ENCODE measurements around the gene PET117. TPM values are rescaled to one million over a fixed set of nuclear protein-coding genes. Genes with fewer than 3 reads are reported as not detected.
A peak's percentile ranks its signal among the peaks of the same experiment; 100 is the strongest.
"Not testable (repeated sequence)": the region's sequence is repeated elsewhere in the genome, so short reads cannot be mapped to it uniquely, and the experiment has no call there.

PET117 gene, protein sequence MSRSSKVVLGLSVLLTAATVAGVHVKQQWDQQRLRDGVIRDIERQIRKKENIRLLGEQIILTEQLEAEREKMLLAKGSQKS
- total RNA-seq = 10 to 100 TPM; 13.3 to 17.5 TPM
- polyA plus RNA-seq (ENCODE audit: insufficient read depth, low read depth, low replicate concordance) = 14.4 TPM
- long read RNA-seq, donor 1, transcript PET117-201 (2 exons, 1,141 nt) = major isoform, 12 of 12 reads
- long read RNA-seq, donor 1, partial matches to known transcripts = 0 of 12 reads
- long read RNA-seq, donor 1, other reads (novel, unspliced or antisense) = 0 of 12 reads
- long read RNA-seq, donor 2, transcript PET117-201 (2 exons, 1,141 nt) = major isoform, 7 of 7 reads
- long read RNA-seq, donor 2, partial matches to known transcripts = 0 of 7 reads
- long read RNA-seq, donor 2, other reads (novel, unspliced or antisense) = 0 of 7 reads

DNA sequence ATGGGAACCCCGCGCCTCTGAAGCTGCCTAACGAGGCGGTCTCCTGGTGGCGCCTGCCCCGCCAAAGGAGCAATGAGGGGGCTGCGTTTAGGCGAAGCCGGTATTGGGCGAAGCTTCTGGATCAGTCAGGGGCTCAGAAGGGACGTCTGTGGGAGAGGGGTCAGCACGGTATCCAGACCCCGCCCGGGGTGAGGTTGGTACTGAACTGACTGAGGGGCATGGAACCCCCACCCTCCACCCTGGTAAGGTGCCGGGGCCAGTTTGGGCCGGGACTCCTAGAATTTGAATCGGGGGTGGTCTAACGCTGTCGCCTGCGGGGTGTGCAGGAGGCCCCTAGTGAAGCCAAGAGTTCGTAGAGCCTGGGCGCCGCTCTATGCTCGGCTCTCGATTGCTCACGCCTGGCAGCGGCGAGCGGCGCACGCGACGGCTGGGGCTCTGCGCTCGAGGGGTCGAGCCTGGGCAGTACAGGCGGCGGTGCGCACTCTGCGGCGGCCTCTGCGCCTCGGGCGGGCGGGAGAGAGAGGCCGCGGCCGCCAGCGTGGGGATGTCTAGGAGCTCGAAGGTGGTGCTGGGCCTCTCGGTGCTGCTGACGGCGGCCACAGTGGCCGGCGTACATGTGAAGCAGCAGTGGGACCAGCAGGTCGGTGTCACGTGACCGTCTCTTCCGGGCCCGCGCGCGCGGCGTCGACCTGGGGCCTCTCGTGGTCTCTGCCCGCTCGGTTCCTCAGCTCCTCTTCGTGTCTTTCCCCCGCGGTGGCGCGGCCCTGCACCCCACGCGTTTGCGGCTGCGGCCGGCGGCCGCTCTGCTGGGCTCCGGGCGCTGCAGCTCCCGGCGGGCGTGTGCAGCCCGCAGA is at the start of gene PET117, which contains the start of gene KAT14:
Gene PET117, plus strand, starts transcription at position 452 of the 854 bp plus-strand sequence. Its CDS starts 93 bp downstream, at position 545.
Gene KAT14, plus strand, starts transcription at position 452 of the 854 bp plus-strand sequence. CDS start 4,798 bp downstream, outside the sequence.
- DNase-seq = peak; percentile 91
- Histone ChIP-seq H3K4me1 (peaks cover 15% of the 10 kb centered on the region), H3K9me3 (no peaks in the 10 kb centered on the region), H3K36me3 (ENCODE audit: low read depth, missing control alignments) (no peaks in the 10 kb centered on the region), H3K27ac (peak within 1 kb of the TSS; percentile 91 to 92), H3K4me3 (peak within 1 kb of the TSS; percentile 92 to 93), H3K27me3 (no peaks in the 10 kb centered on the region)
- WGBS, 2 donors = 0% methylated on average over 3 to 86 of the region's 87 CpGs
- no peak for TF ChIP-seq POLR2A (IDR thresholded peaks at IDR 0.05)
- TF ChIP-seq, protein P1, sequence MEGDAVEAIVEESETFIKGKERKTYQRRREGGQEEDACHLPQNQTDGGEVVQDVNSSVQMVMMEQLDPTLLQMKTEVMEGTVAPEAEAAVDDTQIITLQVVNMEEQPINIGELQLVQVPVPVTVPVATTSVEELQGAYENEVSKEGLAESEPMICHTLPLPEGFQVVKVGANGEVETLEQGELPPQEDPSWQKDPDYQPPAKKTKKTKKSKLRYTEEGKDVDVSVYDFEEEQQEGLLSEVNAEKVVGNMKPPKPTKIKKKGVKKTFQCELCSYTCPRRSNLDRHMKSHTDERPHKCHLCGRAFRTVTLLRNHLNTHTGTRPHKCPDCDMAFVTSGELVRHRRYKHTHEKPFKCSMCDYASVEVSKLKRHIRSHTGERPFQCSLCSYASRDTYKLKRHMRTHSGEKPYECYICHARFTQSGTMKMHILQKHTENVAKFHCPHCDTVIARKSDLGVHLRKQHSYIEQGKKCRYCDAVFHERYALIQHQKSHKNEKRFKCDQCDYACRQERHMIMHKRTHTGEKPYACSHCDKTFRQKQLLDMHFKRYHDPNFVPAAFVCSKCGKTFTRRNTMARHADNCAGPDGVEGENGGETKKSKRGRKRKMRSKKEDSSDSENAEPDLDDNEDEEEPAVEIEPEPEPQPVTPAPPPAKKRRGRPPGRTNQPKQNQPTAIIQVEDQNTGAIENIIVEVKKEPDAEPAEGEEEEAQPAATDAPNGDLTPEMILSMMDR (IDR thresholded peaks at IDR 0.05) = peak in 1 of 3 experiments; percentile 43
- intact Hi-C loops (cut with DNase I; ENCODE audit: low total_unique reads) = no loop called here

DNA sequence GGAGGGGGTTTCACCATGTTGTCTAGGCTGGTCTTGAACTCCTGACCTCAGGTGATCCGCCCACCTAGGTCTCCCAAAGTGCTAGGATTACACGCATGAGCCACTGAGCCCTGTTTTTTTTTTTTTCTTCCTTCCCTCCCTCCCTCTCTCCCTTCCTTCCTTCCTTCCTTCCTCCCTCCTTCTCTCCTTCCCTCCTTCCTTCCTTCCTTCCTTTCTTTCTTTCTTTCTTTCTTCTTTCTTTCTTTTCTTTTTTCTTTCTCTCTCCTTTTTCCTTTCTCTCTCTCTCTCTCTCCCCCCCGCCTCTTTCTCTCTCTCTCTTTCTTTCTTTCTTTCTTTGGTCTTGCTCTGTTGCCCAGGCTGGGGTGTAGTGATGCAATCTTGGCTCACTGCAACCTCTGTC is 49.4 kb upstream of the PET117 start:
- DNase-seq; H3K4me3 ChIP-seq; H3K9me3 ChIP-seq; H3K4me1 ChIP-seq; H3K36me3 ChIP-seq (ENCODE audit: low read depth, missing control alignments); H3K27ac ChIP-seq; H3K27me3 ChIP-seq; intact Hi-C loops (cut with DNase I; ENCODE audit: low total_unique reads): not testable (repeated sequence)
- WGBS, 2 donors = 80 to 87% methylated on average over 3 of the region's 3 CpGs

DNA sequence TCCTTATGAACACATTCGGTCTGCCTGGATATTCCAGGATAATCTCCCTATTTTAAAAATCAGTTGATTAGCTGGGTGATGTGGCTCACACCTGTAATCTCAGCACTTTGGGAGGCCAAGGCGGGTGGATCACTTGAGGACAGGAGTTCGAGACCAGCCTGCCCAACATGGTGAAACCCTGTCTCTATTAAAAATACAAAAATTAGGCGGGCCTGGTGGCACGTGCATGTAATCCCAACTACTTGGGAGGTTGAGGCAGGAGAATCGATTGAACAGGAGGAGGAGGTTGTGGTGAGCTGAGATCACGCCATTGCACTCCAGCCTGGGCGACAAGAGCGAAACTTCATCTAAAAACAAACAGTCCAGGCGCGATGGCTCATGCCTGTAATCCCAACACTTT is 48.8 kb upstream of the PET117 start:
- 89 to 94% methylated on average over 11 of the region's 11 CpGs for WGBS, 2 donors
- H3K27ac ChIP-seq; H3K9me3 ChIP-seq; H3K4me3 ChIP-seq; H3K36me3 ChIP-seq (ENCODE audit: low read depth, missing control alignments); H3K27me3 ChIP-seq; intact Hi-C loops (cut with DNase I; ENCODE audit: low total_unique reads); DNase-seq; H3K4me1 ChIP-seq: not testable (repeated sequence)

DNA sequence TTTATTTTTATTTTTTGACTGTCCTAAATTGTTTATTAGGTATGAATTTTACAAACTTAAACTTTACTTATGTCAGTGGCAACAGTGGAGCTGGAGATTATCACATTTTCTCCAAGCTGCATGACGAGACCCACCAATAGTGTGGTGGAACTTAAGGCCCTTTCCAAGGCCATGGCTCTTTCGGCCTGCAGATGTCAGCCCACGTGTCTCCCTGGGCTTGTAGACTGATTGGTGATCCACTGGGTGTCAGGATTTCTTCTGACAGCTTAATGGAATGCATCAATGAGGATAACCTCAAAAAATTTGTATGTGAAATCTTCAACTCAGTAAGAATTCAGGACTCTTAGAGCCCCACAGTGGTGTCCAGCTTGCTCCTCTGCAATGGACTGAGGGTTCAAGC is 47.6 kb upstream of the PET117 start:
- Histone ChIP-seq H3K9me3 (no peaks in the 10 kb centered on the region), H3K4me3 (no peak overlapping the region), H3K27me3 (no peaks in the 10 kb centered on the region), H3K4me1 (no peaks in the 10 kb centered on the region), H3K36me3 (ENCODE audit: low read depth, missing control alignments) (no peaks in the 10 kb centered on the region), H3K27ac (no peak overlapping the region)
- TF ChIP-seq, protein P1 (IDR thresholded peaks at IDR 0.05) = no peak
- no peak for TF ChIP-seq POLR2A (IDR thresholded peaks at IDR 0.05)
- WGBS, 2 donors = 34 to 38% methylated on average over 3 of the region's 3 CpGs
- no peak for DNase-seq
- intact Hi-C loops (cut with DNase I; ENCODE audit: low total_unique reads) = no loop called here

DNA sequence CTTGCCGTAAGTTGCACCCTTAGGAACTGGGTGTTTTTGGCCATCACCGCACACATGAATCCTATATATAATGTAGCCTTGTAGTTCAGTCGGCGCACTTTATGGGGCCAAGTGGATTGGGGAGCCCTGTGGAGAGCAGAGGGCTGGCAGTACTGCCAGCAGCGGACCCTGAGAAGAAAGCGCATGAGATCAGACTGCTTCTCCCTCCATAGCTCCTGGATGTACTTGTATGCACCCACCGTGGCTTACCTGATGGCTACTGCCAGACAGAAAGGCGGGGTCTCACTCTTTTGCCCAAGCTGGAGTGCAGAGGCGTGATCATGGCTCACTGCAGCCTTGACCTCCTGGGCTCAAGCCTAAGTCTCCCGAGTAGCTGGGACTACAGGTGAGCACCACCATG is 47.2 kb upstream of the PET117 start:
- 89% methylated on average over 8 to 10 of the region's 10 CpGs for WGBS, 2 donors
- no peak overlapping the region for H3K27ac ChIP-seq

More for the DNA sequence above, 47.2 kb upstream of the PET117 start:
- H3K36me3 ChIP-seq (ENCODE audit: low read depth, missing control alignments) = no peaks in the 10 kb centered on the region
- DNase-seq = no peak
- H3K4me1 ChIP-seq = no peaks in the 10 kb centered on the region
- TF ChIP-seq, protein P1 (IDR thresholded peaks at IDR 0.05) = no peak
- no peak for TF ChIP-seq POLR2A (IDR thresholded peaks at IDR 0.05)
- H3K4me3 ChIP-seq = no peak overlapping the region
- intact Hi-C loops (cut with DNase I; ENCODE audit: low total_unique reads) = no loop called here
- H3K27me3 ChIP-seq = no peaks in the 10 kb centered on the region
- H3K9me3 ChIP-seq = no peaks in the 10 kb centered on the region

Data from testis (tissue), 5 donors.